Thyroid gland (tissue), 4 donors: Measurements from ENCODE around the gene MYO9B.

Experiments used
- POLR2A ChIP-seq, 2 donors: fragments of 450-650 bp; IDR thresholded peaks; one replicate each; pipeline ENCODE4 v1.6.1; 2017; ENCODE audit warnings: antibody characterized with exemption in 2 of 2, mild to moderate bottlenecking in 2 of 2, moderate library complexity in 1 of 2
- TF ChIP-seq, protein P1 (sequence below), 6 experiments: fragments of 200-600 bp in 3 of 6; fragments of 450-650 bp in 3 of 6; sonication (generic) in 3 of 6; IDR thresholded peaks; one replicate each; pipeline ENCODE4 v1.5.1; 2016 to 2019; ENCODE audit warnings: antibody characterized with exemption in 6 of 6, mild to moderate bottlenecking in 2 of 6, inconsistent platforms in 1 of 6, moderate library complexity in 1 of 6

GRCh38 chr19:17137417-17137816 is 61.8 kb downstream of the MYO9B start:
- TF ChIP-seq, protein P1, sequence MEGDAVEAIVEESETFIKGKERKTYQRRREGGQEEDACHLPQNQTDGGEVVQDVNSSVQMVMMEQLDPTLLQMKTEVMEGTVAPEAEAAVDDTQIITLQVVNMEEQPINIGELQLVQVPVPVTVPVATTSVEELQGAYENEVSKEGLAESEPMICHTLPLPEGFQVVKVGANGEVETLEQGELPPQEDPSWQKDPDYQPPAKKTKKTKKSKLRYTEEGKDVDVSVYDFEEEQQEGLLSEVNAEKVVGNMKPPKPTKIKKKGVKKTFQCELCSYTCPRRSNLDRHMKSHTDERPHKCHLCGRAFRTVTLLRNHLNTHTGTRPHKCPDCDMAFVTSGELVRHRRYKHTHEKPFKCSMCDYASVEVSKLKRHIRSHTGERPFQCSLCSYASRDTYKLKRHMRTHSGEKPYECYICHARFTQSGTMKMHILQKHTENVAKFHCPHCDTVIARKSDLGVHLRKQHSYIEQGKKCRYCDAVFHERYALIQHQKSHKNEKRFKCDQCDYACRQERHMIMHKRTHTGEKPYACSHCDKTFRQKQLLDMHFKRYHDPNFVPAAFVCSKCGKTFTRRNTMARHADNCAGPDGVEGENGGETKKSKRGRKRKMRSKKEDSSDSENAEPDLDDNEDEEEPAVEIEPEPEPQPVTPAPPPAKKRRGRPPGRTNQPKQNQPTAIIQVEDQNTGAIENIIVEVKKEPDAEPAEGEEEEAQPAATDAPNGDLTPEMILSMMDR (IDR thresholded peaks at IDR 0.05) = no peak
- TF ChIP-seq POLR2A (IDR thresholded peaks at IDR 0.05) = no peak
